ENCODE measurements around the gene SYK.

- TF ChIP-seq CTCF (IDR thresholded peaks at IDR 0.05) = no peak
- no peak for TF ChIP-seq ZFX (IDR thresholded peaks at IDR 0.05; ENCODE audit: borderline replicate concordance)
Measured at GRCh38 chr9:90915693-90916092, 114.1 kb downstream of the SYK start.
